ENCODE measurements around the gene TNXB. TPM values are rescaled to one million over a fixed set of nuclear protein-coding genes. Genes with fewer than 3 reads are reported as not detected.

Gene TNXB
- total RNA-seq, 4 donors from 2014 or later, result 38.5 to 301 (median 117) TPM

DNA sequence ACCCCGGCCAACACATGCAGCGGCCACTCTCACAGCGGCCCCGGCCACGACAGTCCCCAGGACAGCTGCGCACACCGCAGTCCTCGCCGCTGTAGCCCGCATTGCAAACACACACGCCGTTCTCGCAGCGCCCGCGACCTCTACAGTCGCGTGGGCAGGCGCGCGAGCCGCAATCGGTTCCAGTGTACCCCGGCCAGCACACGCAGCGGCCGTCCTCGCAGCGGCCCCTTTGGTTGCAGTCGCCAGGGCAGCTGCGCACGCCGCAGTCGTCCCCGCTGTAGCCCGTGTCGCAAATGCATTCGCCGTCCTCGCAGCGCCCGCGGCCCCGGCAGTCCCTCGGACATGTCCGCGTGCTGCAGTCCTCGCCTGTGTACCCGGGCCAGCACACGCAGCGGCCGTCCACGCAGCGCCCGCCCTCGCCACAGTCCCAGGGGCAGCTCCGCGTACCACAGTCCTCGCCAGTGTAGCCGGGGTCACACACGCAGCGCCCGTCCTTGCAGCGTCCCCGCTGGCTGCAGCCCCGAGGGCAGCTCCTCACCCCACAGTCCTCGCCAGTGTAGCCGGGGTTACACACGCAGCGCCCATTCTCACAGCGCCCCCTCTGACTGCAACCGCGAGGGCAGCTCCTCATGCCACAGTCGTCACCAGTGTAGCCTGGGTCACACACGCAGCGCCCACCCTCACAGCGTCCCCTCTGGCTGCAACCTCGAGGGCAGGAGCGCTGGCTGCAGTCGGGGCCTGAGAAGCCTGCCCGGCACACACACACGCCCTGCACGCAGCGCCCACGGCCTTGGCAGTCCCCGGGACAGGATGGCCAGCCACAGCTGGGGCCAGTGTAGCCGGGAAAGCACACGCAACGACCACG is 12.5 kb downstream of the TNXB start:
- peaks cover 0 to 23% (median 0%) of the 10 kb centered on the region in 4 donors for H3K4me1 ChIP-seq
- no peak for TF ChIP-seq POLR2A (IDR thresholded peaks at IDR 0.05)
- no peaks in the 10 kb centered on the region for H3K36me3 ChIP-seq
- DNase-seq, result no peak
- peaks cover 3 to 15% of the 10 kb centered on the region in 2 donors for H3K27me3 ChIP-seq
- no peak overlapping the region for H3K27ac ChIP-seq
- no peak overlapping the region for H3K4me3 ChIP-seq
- H3K9me3 ChIP-seq, result no peaks in the 10 kb centered on the region

DNA sequence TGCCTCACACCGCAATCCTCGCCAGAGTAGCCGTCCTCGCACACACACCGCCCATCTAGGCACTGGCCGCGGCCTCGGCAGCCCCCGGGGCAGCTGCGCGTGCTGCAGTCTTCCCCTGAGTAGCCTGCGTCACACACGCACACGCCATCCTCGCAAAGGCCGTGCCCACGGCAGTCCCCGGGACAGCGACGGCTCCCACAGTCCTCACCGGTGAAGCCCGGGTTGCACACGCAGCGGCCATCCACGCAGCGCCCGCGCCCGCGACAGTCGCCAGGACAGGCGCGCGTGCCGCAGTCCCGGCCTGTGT is 13.1 kb downstream of the TNXB start:
- TF ChIP-seq, protein P1, sequence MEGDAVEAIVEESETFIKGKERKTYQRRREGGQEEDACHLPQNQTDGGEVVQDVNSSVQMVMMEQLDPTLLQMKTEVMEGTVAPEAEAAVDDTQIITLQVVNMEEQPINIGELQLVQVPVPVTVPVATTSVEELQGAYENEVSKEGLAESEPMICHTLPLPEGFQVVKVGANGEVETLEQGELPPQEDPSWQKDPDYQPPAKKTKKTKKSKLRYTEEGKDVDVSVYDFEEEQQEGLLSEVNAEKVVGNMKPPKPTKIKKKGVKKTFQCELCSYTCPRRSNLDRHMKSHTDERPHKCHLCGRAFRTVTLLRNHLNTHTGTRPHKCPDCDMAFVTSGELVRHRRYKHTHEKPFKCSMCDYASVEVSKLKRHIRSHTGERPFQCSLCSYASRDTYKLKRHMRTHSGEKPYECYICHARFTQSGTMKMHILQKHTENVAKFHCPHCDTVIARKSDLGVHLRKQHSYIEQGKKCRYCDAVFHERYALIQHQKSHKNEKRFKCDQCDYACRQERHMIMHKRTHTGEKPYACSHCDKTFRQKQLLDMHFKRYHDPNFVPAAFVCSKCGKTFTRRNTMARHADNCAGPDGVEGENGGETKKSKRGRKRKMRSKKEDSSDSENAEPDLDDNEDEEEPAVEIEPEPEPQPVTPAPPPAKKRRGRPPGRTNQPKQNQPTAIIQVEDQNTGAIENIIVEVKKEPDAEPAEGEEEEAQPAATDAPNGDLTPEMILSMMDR (IDR thresholded peaks at IDR 0.05), result no peak
- TF ChIP-seq POLR2A (IDR thresholded peaks at IDR 0.05), result no peak
- H3K4me3 ChIP-seq, result no peak overlapping the region
- no peak for DNase-seq
- H3K27ac ChIP-seq, result no peak overlapping the region
- no peaks in the 10 kb centered on the region for H3K36me3 ChIP-seq
- peaks cover 0 to 23% (median 0%) of the 10 kb centered on the region in 4 donors for H3K4me1 ChIP-seq
- no peaks in the 10 kb centered on the region for H3K9me3 ChIP-seq
- H3K27me3 ChIP-seq, result peaks cover 3 to 15% of the 10 kb centered on the region in 2 donors

DNA sequence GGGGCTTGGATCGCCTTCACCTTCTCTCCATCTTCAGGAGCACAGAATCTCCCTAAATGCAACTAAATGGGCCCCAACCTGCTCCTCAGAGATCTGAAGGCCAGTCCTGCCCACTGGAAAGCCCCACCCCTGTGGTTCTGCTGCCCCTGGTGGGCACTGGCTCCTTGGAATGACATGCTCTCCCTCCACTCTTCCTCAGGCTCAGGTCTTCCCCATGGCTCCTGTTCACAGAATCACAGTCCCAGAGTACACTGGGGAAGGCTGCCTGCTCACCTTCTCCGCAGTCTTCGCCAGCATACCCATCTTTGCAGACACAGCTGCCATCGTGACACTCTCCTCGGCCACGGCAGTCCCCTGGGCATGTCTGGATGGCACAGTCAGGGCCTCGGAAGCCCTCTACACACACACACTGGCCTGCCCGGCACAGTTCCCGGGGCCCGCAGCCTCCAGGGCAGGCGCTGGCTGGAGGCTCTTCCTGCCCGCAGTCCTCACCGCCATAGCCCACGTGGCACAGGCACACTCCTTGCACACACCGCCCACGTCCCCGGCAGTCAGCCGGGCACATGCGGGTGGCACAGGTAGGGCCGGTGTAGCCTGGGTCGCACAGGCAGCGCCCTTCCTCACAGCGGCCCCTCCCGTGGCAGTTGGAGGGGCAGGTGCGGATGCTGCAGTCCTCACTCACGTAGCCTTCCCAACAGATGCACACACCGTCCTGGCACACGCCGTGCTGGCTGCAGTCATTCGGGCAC is 13.6 kb downstream of the TNXB start:
- no peak for TF ChIP-seq POLR2A (IDR thresholded peaks at IDR 0.05)
- TF ChIP-seq, protein P1 (IDR thresholded peaks at IDR 0.05), result no peak
- no peak for DNase-seq
- Histone ChIP-seq H3K27ac (peak overlapping the region in 1 of 4 donors; percentile 1), H3K27me3 (peaks cover 3 to 15% of the 10 kb centered on the region in 2 donors), H3K4me3 (no peak overlapping the region), H3K36me3 (no peaks in the 10 kb centered on the region), H3K9me3 (no peaks in the 10 kb centered on the region), H3K4me1 (peaks cover 0 to 23% (median 0%) of the 10 kb centered on the region in 4 donors)

DNA sequence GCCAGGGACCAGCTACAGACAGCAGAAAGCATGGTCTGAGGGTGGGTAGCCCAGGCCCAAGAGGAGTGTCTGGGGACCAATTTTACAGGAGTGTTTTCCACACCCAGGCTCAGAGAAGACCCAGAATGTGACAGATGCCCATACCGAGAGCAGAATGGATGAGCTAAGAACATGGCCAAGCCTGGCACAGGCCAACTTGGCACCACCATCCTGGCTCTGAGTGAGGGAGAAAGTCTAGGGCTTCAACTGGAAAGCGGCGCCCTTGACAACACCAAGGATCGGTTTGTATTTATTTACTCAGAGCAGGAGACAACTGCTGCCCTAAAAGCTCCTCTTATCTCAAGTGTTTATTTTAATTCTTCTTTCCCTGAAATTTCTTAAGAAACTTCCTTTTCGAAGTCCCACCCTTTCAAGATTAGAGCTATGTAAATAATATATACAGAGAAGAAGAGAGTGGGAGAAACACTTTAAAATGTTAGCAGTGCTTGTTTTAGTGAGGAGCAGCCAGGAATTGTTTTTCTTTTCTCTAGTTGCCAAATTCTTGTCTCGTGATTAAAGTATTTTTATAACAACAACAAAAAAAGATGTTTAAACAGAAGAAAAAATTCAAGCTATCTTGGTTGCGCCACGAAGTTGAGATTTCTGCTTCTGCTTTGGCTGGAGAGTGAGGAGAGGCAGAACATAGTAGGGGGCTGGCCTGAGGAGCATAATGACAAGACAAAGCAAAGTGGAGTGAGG is 16.2 kb downstream of the TNXB start:
- H3K4me1 ChIP-seq, result peaks cover 0 to 25% (median 0%) of the 10 kb centered on the region in 4 donors
- H3K36me3 ChIP-seq, result no peaks in the 10 kb centered on the region
- H3K27me3 ChIP-seq, result peaks cover 3 to 15% of the 10 kb centered on the region in 2 donors
- no peak overlapping the region for H3K4me3 ChIP-seq
- H3K9me3 ChIP-seq, result no peaks in the 10 kb centered on the region
- peak overlapping the region; percentile 16 to 63 (median 54) for H3K27ac ChIP-seq
- DNase-seq, result peak in 1 of 3 donors; percentile 43
- TF ChIP-seq, protein P1 (IDR thresholded peaks at IDR 0.05), result no peak
- no peak for TF ChIP-seq POLR2A (IDR thresholded peaks at IDR 0.05)

DNA sequence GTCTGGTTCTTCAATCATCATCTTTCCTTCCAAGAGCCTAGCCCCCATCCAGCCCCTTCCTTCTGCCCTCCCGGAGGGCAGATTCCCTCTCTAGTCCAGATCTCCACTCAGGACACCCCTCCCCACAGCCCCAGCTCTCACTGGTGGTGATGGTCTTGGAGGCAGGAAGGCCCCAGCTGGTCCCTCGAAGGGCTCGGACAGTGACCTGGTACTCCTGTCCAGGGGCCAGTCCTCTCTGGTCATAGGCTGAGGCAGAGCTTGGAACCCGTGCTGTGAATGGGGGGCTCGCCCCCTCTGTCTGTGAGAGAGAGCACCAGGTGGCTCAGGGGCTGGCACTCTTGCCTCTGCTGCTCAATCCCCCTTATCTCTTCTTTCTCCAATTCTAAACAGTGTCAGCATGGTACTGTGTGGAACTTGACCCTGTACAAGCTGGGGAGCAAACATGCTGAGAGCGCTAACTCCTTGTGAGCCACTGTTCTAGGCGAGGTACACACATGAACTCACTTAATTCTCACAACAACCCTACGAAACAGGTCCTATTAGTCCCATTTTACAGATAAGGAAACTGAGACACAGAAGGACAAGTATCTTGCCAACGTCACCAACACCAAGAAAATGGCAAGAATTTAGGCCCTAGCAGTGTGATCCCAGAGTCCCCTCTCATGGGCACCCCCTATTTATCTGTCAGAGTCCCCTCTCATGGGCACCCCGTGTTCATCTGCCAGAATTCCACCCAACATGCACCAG is 19.9 kb downstream of the TNXB start:
- no peak for DNase-seq
- TF ChIP-seq POLR2A (IDR thresholded peaks at IDR 0.05), result no peak
- TF ChIP-seq, protein P1 (IDR thresholded peaks at IDR 0.05), result no peak
- H3K27ac ChIP-seq, result no peak overlapping the region
- no peak overlapping the region for H3K4me3 ChIP-seq
- no peaks in the 10 kb centered on the region for H3K9me3 ChIP-seq
- H3K27me3 ChIP-seq, result no peaks in the 10 kb centered on the region
- H3K4me1 ChIP-seq, result peaks cover 0 to 32% (median 10%) of the 10 kb centered on the region in 4 donors
- no peaks in the 10 kb centered on the region for H3K36me3 ChIP-seq
